GM21717 (cell line): Measurements from ENCODE around the gene ITGBL1.
A peak's percentile ranks its signal among the peaks of the same experiment; 100 is the strongest.

Experiments
- ATAC-seq: cut with Tn5 transposase; IDR thresholded peaks from one replicate; pipeline ENCODE4 v1.9.1; 2021; ENCODE audit warnings: mild to moderate bottlenecking, moderate library complexity; ENCODE audit not compliant: unreplicated experiment

ITGBL1 gene

GRCh38 chr13:101623470-101624209, 171.2 kb downstream of the ITGBL1 start:
- no peak for ATAC-seq

- ATAC-seq: peak; percentile 30
Measured at GRCh38 chr13:101624210-101624922, 171.9 kb downstream of the ITGBL1 start.

GRCh38 chr13:101624981-101625380, 172.5 kb downstream of the ITGBL1 start:
- peak; percentile 25 for ATAC-seq

- ATAC-seq: peak; percentile 78
Measured at GRCh38 chr13:101626925-101627555, 174.6 kb downstream of the ITGBL1 start.

- ATAC-seq: peak; percentile 39
Measured at GRCh38 chr13:101627556-101627943, 175.1 kb downstream of the ITGBL1 start.

GRCh38 chr13:101628900-101629299, 176.4 kb downstream of the ITGBL1 start:
- ATAC-seq: no peak

- ATAC-seq: no peak
Measured at GRCh38 chr13:101631395-101631794, 178.9 kb downstream of the ITGBL1 start.

GRCh38 chr13:101634142-101634541, 181.7 kb downstream of the ITGBL1 start:
- no peak for ATAC-seq

- ATAC-seq: no peak
Measured at GRCh38 chr13:101639711-101640110, 187.2 kb downstream of the ITGBL1 start.

GRCh38 chr13:101640788-101641400, 188.4 kb downstream of the ITGBL1 start:
- no peak for ATAC-seq

- ATAC-seq: no peak
Measured at GRCh38 chr13:101645871-101646270, 193.4 kb downstream of the ITGBL1 start.

- no peak for ATAC-seq
Measured at GRCh38 chr13:101647760-101648159, 195.3 kb downstream of the ITGBL1 start.

GRCh38 chr13:101648766-101649487, 196.5 kb downstream of the ITGBL1 start:
- ATAC-seq: no peak

- no peak for ATAC-seq
Measured at GRCh38 chr13:101649488-101650126, 197.1 kb downstream of the ITGBL1 start.

- no peak for ATAC-seq
Measured at GRCh38 chr13:101654883-101655282, 202.4 kb downstream of the ITGBL1 start.

- ATAC-seq: peak; percentile 90
Measured at GRCh38 chr13:101655435-101655834, 203.0 kb downstream of the ITGBL1 start.

- ATAC-seq: no peak
Measured at GRCh38 chr13:101660711-101661110, 208.2 kb downstream of the ITGBL1 start.

- ATAC-seq: no peak
Measured at GRCh38 chr13:101661839-101662238, 209.4 kb downstream of the ITGBL1 start.

- ATAC-seq: no peak
Measured at GRCh38 chr13:101673360-101674105, 221.1 kb downstream of the ITGBL1 start.

GRCh38 chr13:101681834-101682233, 229.4 kb downstream of the ITGBL1 start:
- no peak for ATAC-seq
